ENCODE measurements around the gene CHRDL1. TPM values are rescaled to one million over a fixed set of nuclear protein-coding genes. Genes with fewer than 3 reads are reported as not detected.

CHRDL1 gene
- total RNA-seq, 1 donor from 2014 or later = 15.5 TPM

GRCh38 chrX:110734271-110734670 lies 61.3 kb downstream of the CHRDL1 start:
- H3K9ac ChIP-seq = no peak overlapping the region
- H3K4me2 ChIP-seq = no peak overlapping the region
- no peaks in the 10 kb centered on the region for H3F3A ChIP-seq (ENCODE audit: low read depth)
- H3K36me3 ChIP-seq = no peaks in the 10 kb centered on the region
- H3K9me3 ChIP-seq (ENCODE audit: low read depth) = no peaks in the 10 kb centered on the region
- peaks cover 6% of the 10 kb centered on the region for H3K4me1 ChIP-seq
- no peak overlapping the region for H3K27ac Mint-ChIP-seq
- H2AFZ ChIP-seq (replicated peaks) = no peak overlapping the region
- no peaks in the 10 kb centered on the region for H4K20me1 ChIP-seq (ENCODE audit: low read depth)
- no peak for TF ChIP-seq EZH2 (IDR thresholded peaks at IDR 0.05)
- no peak for TF ChIP-seq EZH2phosphoT487 (IDR thresholded peaks at IDR 0.05)
- no peak for TF ChIP-seq CTCF (IDR thresholded peaks at IDR 0.05)
- no peaks in the 10 kb centered on the region for H3K79me2 ChIP-seq (ENCODE audit: low read depth)
- H3K4me1 Mint-ChIP-seq = peaks cover 30% of the 10 kb centered on the region
- peaks cover 3% of the 10 kb centered on the region for H3K9me3 Mint-ChIP-seq
- DNase-seq (ENCODE audit: low spot score) = no peak
- H3K27me3 ChIP-seq = no peaks in the 10 kb centered on the region
- no peak overlapping the region for H3K27ac ChIP-seq
- H3K27me3 Mint-ChIP-seq (ENCODE audit: insufficient read depth, low read depth) = no peaks in the 10 kb centered on the region
- H3K4me3 Mint-ChIP-seq = no peak overlapping the region
- H3K4me3 ChIP-seq = no peak overlapping the region
- H3K36me3 Mint-ChIP-seq = peaks cover 2% of the 10 kb centered on the region

- Histone ChIP-seq H3K27ac (no peak overlapping the region), H3K9ac (no peak overlapping the region), H3K27me3 (no peaks in the 10 kb centered on the region), H3K36me3 (no peaks in the 10 kb centered on the region), H2AFZ (replicated peaks) (no peak overlapping the region), H4K20me1 (ENCODE audit: low read depth) (no peaks in the 10 kb centered on the region), H3F3A (ENCODE audit: low read depth) (no peaks in the 10 kb centered on the region), H3K79me2 (ENCODE audit: low read depth) (no peaks in the 10 kb centered on the region), H3K4me3 (no peak overlapping the region), H3K9me3 (ENCODE audit: low read depth) (no peaks in the 10 kb centered on the region), H3K4me2 (no peak overlapping the region), H3K4me1 (peaks cover 6% of the 10 kb centered on the region)
- no peak for TF ChIP-seq EZH2 (IDR thresholded peaks at IDR 0.05)
- no peak for TF ChIP-seq EZH2phosphoT487 (IDR thresholded peaks at IDR 0.05)
- TF ChIP-seq CTCF (IDR thresholded peaks at IDR 0.05) = no peak
- DNase-seq (ENCODE audit: low spot score) = no peak
- no peaks in the 10 kb centered on the region for H3K9me3 Mint-ChIP-seq
- no peak overlapping the region for H3K27ac Mint-ChIP-seq
- no peaks in the 10 kb centered on the region for H3K27me3 Mint-ChIP-seq (ENCODE audit: insufficient read depth, low read depth)
- H3K4me3 Mint-ChIP-seq = no peak overlapping the region
- peaks cover 32% of the 10 kb centered on the region for H3K4me1 Mint-ChIP-seq
- H3K36me3 Mint-ChIP-seq = peaks cover 2% of the 10 kb centered on the region
Observed at GRCh38 chrX:110733166-110733565, 62.5 kb downstream of the CHRDL1 start.

GRCh38 chrX:110732266-110732665 lies 63.4 kb downstream of the CHRDL1 start:
- H3K4me2 ChIP-seq = no peak overlapping the region
- Mint-ChIP-seq H3K4me1 (peaks cover 32% of the 10 kb centered on the region), H3K36me3 (peaks cover 2% of the 10 kb centered on the region), H3K27me3 (ENCODE audit: insufficient read depth, low read depth) (no peaks in the 10 kb centered on the region), H3K4me3 (no peak overlapping the region), H3K9me3 (no peaks in the 10 kb centered on the region), H3K27ac (peak overlapping the region; percentile 74)
- DNase-seq (ENCODE audit: low spot score) = no peak
- H2AFZ ChIP-seq (replicated peaks) = no peak overlapping the region
- TF ChIP-seq EZH2phosphoT487 (IDR thresholded peaks at IDR 0.05) (no peak), EZH2 (IDR thresholded peaks at IDR 0.05) (no peak), CTCF (IDR thresholded peaks at IDR 0.05) (no peak)
- no peaks in the 10 kb centered on the region for H3K36me3 ChIP-seq
- no peaks in the 10 kb centered on the region for H3K79me2 ChIP-seq (ENCODE audit: low read depth)
- peaks cover 6% of the 10 kb centered on the region for H3K4me1 ChIP-seq
- H3K27ac ChIP-seq = no peak overlapping the region
- H3K9me3 ChIP-seq (ENCODE audit: low read depth) = no peaks in the 10 kb centered on the region
- no peak overlapping the region for H3K4me3 ChIP-seq
- no peaks in the 10 kb centered on the region for H3K27me3 ChIP-seq
- H3F3A ChIP-seq (ENCODE audit: low read depth) = no peaks in the 10 kb centered on the region
- no peak overlapping the region for H3K9ac ChIP-seq
- H4K20me1 ChIP-seq (ENCODE audit: low read depth) = no peaks in the 10 kb centered on the region
